Spleen (tissue), 11 donors: ENCODE measurements around the gene BABAM2. TPM values are rescaled to one million over a fixed set of nuclear protein-coding genes. Genes with fewer than 3 reads are reported as not detected.
"Not testable (repeated sequence)": the region's sequence is repeated elsewhere in the genome, so short reads cannot be mapped to it uniquely, and the experiment has no call there.

Experiments used
- DNase-seq: peaks from one replicate; pipeline ENCODE4 v3.0.0-alpha.2; 2020
- H3K27ac ChIP-seq, 8 donors: fragments of 200-600 bp; sonication (generic) in 7 of 8; 1 replicate in 4 of 8; 2 replicates in 4 of 8; pipeline versions ENCODE4 v1.5.0 to v1.8.0; 2016 to 2021; ENCODE audit warnings: inconsistent platforms in 4 of 8, mild to moderate bottlenecking in 4 of 8, moderate library complexity in 1 of 8
- H3K27me3 ChIP-seq, 7 donors: fragments of 200-600 bp; sonication (generic) in 6 of 7; replicated peaks in 1 of 7; 1 replicate in 4 of 7; 2 replicates in 3 of 7; pipeline versions ENCODE4 v1.5.0 to v1.8.0; 2016 to 2021; ENCODE audit warnings: inconsistent platforms in 3 of 7, mild to moderate bottlenecking in 1 of 7
- H3K36me3 ChIP-seq, 6 donors: fragments of 200-600 bp; sonication (generic) in 5 of 6; 1 replicate in 4 of 6; 2 replicates in 2 of 6; pipeline versions ENCODE4 v1.5.0 to v1.8.0; 2016 to 2021; ENCODE audit warnings: inconsistent platforms in 2 of 6
- H3K4me1 ChIP-seq, 6 donors: fragments of 200-600 bp; sonication (generic) in 5 of 6; 1 replicate in 3 of 6; 2 replicates in 3 of 6; pipeline versions ENCODE4 v1.5.0 to v1.8.0; 2016 to 2021; ENCODE audit warnings: inconsistent platforms in 3 of 6
- H3K4me3 ChIP-seq, 8 donors: fragments of 200-600 bp; sonication (generic) in 7 of 8; 1 replicate in 4 of 8; 2 replicates in 4 of 8; pipeline versions ENCODE4 v1.5.0 to v1.8.0; 2016 to 2021; ENCODE audit warnings: inconsistent platforms in 4 of 8, mild to moderate bottlenecking in 4 of 8, moderate library complexity in 2 of 8
- H3K9me3 ChIP-seq, 8 donors: fragments of 200-600 bp; sonication (generic) in 7 of 8; 1 replicate in 4 of 8; 2 replicates in 4 of 8; pipeline versions ENCODE4 v1.5.0 to v1.8.0; 2016 to 2021; ENCODE audit warnings: inconsistent platforms in 4 of 8
- POLR2A ChIP-seq, 3 donors: fragments of 450-650 bp; IDR thresholded peaks; one replicate each; pipeline ENCODE4 v1.5.1; 2017; ENCODE audit warnings: antibody characterized with exemption in 3 of 3, mild to moderate bottlenecking in 1 of 3
- POLR2AphosphoS5 ChIP-seq, 3 donors: sonication (generic); formaldehyde crosslinking; IDR thresholded peaks; one replicate each; pipeline ENCODE4 v1.5.1; 2017; ENCODE audit warnings: antibody characterized with exemption in 3 of 3
- WGBS, 5 donors: extraction: QIAGEN DNeasy Blood & Tissue Kit in 3 of 5; methylation state at CpG; one replicate each; pipeline versions ENCODE4 v1.1.5 to v1.1.7; 2013 to 2018; 5-methylcytosine and 5-hydroxymethylcytosine counted together
- intact Hi-C: fragments of 100-400 bp; cut with DNase I; formaldehyde crosslinking; loops from one replicate; pipeline ENCODE4 v1.15.0; 2023; ENCODE audit warnings: low total_unique reads
- polyA plus RNA-seq, 3 donors: library from polyadenylated mRNA; stranded (reverse); fragments of 200-250 nt; gene quantifications; one replicate each; pipeline ENCODE4 v1.2.1, GENCODE V29; 2013
- total RNA-seq, 7 donors: library from RNA; depleted of rRNA in 3 of 7; stranded (reverse); fragments of >200 nt in 3 of 7; fragmentation: NEBNext Ultra II Directional in 4 of 7; extraction: Animal tissue kit (Norgen Biotek cat#: 25700) in 4 of 7; gene quantifications; one replicate each; pipeline versions ENCODE4 v1.1.0 to v1.2.1, GENCODE V29; 2016 to 2021
- TF ChIP-seq, protein P1 (sequence below), 11 experiments: fragments of 200-600 bp in 7 of 11; fragments of 450-650 bp in 4 of 11; sonication (generic) in 4 of 11; IDR thresholded peaks in 8 of 11; conservative IDR thresholded peaks in 3 of 11; 1 replicate in 7 of 11; 2 replicates in 4 of 11; pipeline versions ENCODE4 v1.4.0 to v1.8.0; 2016 to 2021; ENCODE audit warnings: antibody characterized with exemption in 11 of 11, inconsistent platforms in 4 of 11, mild to moderate bottlenecking in 1 of 11
- donor health status: healthy with polysubstance abuse.
- donor health status: DM: no; HTN: no; CAD: no; lungs with moderate emphysema.
- donor health status: DM: no; HTN: no; CAD: no.
- donor health status: Bipolar disorder and iron deficiency.
- donor health status: healthy.
- donor health status: DM: no; HTN: no; CAD: no.
- donor health status: DM: yes; HTN: yes; CAD: no.

The BABAM2 gene
- total and polyA plus RNA-seq, 10 donors, result 16.1 to 70.1 (median 55.0) TPM

DNA sequence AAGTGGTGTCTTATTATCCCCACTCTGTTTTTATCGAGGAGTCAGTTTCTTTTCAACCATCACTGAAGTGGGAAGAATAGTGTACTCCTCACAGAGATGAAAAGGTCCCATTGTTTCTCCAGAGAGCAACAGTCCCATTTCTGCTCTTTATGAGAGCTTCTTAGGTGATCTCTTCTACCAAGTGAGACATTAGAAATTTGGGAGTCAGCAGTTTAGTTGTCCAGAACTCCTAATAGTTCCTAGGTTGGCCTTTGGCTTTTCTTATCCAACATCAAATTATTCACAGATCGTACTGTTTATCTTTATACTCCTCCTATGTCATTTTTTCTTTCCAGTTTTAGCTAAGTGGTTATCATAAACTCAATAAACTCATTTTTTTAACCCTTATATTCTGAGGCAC is 213.1 kb downstream of the BABAM2 start:
- no peak for DNase-seq
- no peak overlapping the region for H3K4me3 ChIP-seq
- peaks cover 0 to 8% (median 0%) of the 10 kb centered on the region in 6 donors for H3K4me1 ChIP-seq
- 92 to 100% (median 96%) methylated on average over 2 of the region's 2 CpGs for WGBS, 5 donors
- no peaks in the 10 kb centered on the region for H3K27me3 ChIP-seq
- no peaks in the 10 kb centered on the region for H3K36me3 ChIP-seq
- TF ChIP-seq, protein P1, sequence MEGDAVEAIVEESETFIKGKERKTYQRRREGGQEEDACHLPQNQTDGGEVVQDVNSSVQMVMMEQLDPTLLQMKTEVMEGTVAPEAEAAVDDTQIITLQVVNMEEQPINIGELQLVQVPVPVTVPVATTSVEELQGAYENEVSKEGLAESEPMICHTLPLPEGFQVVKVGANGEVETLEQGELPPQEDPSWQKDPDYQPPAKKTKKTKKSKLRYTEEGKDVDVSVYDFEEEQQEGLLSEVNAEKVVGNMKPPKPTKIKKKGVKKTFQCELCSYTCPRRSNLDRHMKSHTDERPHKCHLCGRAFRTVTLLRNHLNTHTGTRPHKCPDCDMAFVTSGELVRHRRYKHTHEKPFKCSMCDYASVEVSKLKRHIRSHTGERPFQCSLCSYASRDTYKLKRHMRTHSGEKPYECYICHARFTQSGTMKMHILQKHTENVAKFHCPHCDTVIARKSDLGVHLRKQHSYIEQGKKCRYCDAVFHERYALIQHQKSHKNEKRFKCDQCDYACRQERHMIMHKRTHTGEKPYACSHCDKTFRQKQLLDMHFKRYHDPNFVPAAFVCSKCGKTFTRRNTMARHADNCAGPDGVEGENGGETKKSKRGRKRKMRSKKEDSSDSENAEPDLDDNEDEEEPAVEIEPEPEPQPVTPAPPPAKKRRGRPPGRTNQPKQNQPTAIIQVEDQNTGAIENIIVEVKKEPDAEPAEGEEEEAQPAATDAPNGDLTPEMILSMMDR (IDR thresholded peaks at IDR 0.05 in 8 of 11, conservative IDR thresholded peaks at IDR 0.05 in 3 of 11), result no peak
- TF ChIP-seq POLR2AphosphoS5 (IDR thresholded peaks at IDR 0.05) (no peak), POLR2A (IDR thresholded peaks at IDR 0.05) (no peak)
- no peak overlapping the region for H3K27ac ChIP-seq
- intact Hi-C loops, result no loop called here
- H3K9me3 ChIP-seq, result no peaks in the 10 kb centered on the region

- TF ChIP-seq POLR2AphosphoS5 (IDR thresholded peaks at IDR 0.05), result no peak
- TF ChIP-seq POLR2A (IDR thresholded peaks at IDR 0.05), result no peak
- TF ChIP-seq, protein P1 (IDR thresholded peaks at IDR 0.05 in 8 of 11, conservative IDR thresholded peaks at IDR 0.05 in 3 of 11), result no peak
- H3K27ac ChIP-seq, result no peak overlapping the region
- H3K9me3 ChIP-seq, result no peaks in the 10 kb centered on the region
- no peak overlapping the region for H3K4me3 ChIP-seq
- intact Hi-C loops, result no loop called here
- no peaks in the 10 kb centered on the region for H3K4me1 ChIP-seq
- no peak for DNase-seq
- no peaks in the 10 kb centered on the region for H3K27me3 ChIP-seq
- H3K36me3 ChIP-seq, result no peaks in the 10 kb centered on the region
- WGBS, 5 donors, result 83 to 93% (median 90%) methylated on average over 2 of the region's 2 CpGs
These were observed 217.6 kb downstream of the BABAM2 start for GRCh38 chr2:28108143-28108542.

DNA sequence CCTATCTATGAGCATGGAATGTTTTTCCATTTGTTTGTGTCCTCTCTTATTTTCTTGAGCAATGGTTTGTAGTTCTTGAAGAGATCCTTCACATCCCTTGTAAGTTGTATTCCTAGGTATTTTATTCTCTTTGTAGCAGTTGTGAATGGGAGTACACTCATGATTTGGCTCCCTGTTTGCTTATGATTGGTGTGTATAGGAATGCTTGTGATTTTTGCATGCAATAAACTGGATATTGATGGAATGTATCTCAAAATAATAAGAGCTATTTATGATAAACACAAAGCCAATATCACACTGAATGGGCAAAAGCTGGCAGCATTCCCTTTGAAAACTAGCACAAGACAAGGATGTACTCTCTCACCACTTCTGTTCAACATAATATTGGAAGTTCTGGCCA is 223.2 kb downstream of the BABAM2 start:
- H3K4me1 ChIP-seq, DNase-seq, intact Hi-C loops, H3K36me3 ChIP-seq, H3K4me3 ChIP-seq, H3K27me3 ChIP-seq, H3K27ac ChIP-seq: not testable (repeated sequence)
- H3K9me3 ChIP-seq, result peaks cover 0 to 12% (median 0%) of the 10 kb centered on the region in 8 donors

GRCh38 chr2:28117104-28117596 is 226.6 kb downstream of the BABAM2 start:
- no peak for DNase-seq
- H3K4me1 ChIP-seq, result no peaks in the 10 kb centered on the region
- intact Hi-C loops, result no loop called here

More at GRCh38 chr2:28117104-28117596, 226.6 kb downstream of the BABAM2 start:
- H3K4me3 ChIP-seq, result no peak overlapping the region
- TF ChIP-seq POLR2A (IDR thresholded peaks at IDR 0.05) (no peak), POLR2AphosphoS5 (IDR thresholded peaks at IDR 0.05) (no peak)
- TF ChIP-seq, protein P1 (IDR thresholded peaks at IDR 0.05 in 8 of 11, conservative IDR thresholded peaks at IDR 0.05 in 3 of 11), result no peak
- peaks cover 0 to 12% (median 0%) of the 10 kb centered on the region in 8 donors for H3K9me3 ChIP-seq
- H3K36me3 ChIP-seq, result peaks cover 0 to 5% (median 0%) of the 10 kb centered on the region in 6 donors
- no peaks in the 10 kb centered on the region for H3K27me3 ChIP-seq
- WGBS, 5 donors, result 84 to 97% (median 94%) methylated on average over 2 of the region's 2 CpGs
- H3K27ac ChIP-seq, result no peak overlapping the region
